ENCODE data around the gene GABPB1.

- no peak for TF ChIP-seq POLR2A (IDR thresholded peaks at IDR 0.05)
- TF ChIP-seq CTCF (IDR thresholded peaks at IDR 0.05), result no peak
- TF ChIP-seq EP300 (IDR thresholded peaks at IDR 0.05), result no peak
Observed at GRCh38 chr15:50275091-50275490, 79.9 kb downstream of the GABPB1 start.
